GM18498 (cell line): ENCODE data around the gene ABL1.
"Not testable (repeated sequence)": the region's sequence is repeated elsewhere in the genome, so short reads cannot be mapped to it uniquely, and the experiment has no call there.

ENCODE experiments used
- ATAC-seq: cut with Tn5 transposase; IDR thresholded peaks from one replicate; pipeline ENCODE4 v1.9.1; 2021; ENCODE audit warnings: mild to moderate bottlenecking, moderate library complexity; ENCODE audit not compliant: unreplicated experiment

ABL1 gene

GRCh38 chr9:130900701-130901497 lies 65.8 kb downstream of the ABL1 start:
- no peak for ATAC-seq

- no peak for ATAC-seq
Observed at GRCh38 chr9:130901498-130902203, 66.6 kb downstream of the ABL1 start.

- no peak for ATAC-seq
Observed at GRCh38 chr9:130902204-130903185, 67.4 kb downstream of the ABL1 start.

GRCh38 chr9:130903194-130904069 lies 68.4 kb downstream of the ABL1 start:
- ATAC-seq = no peak

GRCh38 chr9:130904070-130905044 lies 69.3 kb downstream of the ABL1 start:
- ATAC-seq = no peak

GRCh38 chr9:130905125-130905901 lies 70.3 kb downstream of the ABL1 start:
- ATAC-seq = no peak

- ATAC-seq = no peak
Observed at GRCh38 chr9:130905902-130906734, 71.1 kb downstream of the ABL1 start.

GRCh38 chr9:130906735-130907416 lies 71.8 kb downstream of the ABL1 start:
- no peak for ATAC-seq

GRCh38 chr9:130908146-130908877 lies 73.3 kb downstream of the ABL1 start:
- no peak for ATAC-seq

- no peak for ATAC-seq
Observed at GRCh38 chr9:130908878-130909355, 73.9 kb downstream of the ABL1 start.

GRCh38 chr9:130910041-130910440 lies 75.0 kb downstream of the ABL1 start:
- not testable (repeated sequence) for ATAC-seq

- not testable (repeated sequence) for ATAC-seq
Observed at GRCh38 chr9:130910670-130911069, 75.6 kb downstream of the ABL1 start.

GRCh38 chr9:130911254-130912049 lies 76.4 kb downstream of the ABL1 start:
- no peak for ATAC-seq

- ATAC-seq = no peak
Observed at GRCh38 chr9:130912932-130913598, 78.0 kb downstream of the ABL1 start.
